ENCODE measurements around the gene PARD3B. TPM values are rescaled to one million over a fixed set of nuclear protein-coding genes. Genes with fewer than 3 reads are reported as not detected.

PARD3B gene
- total and polyA plus RNA-seq, 2 of the 4 experiments (the other 2 are of a cell fraction): 3.3 to 15.6 TPM

GRCh38 chr2:205471776-205472175 is 926.5 kb downstream of the PARD3B start:
- DNase-seq (no peak), ATAC-seq (ENCODE audit: low read depth) (no peak)
- Histone ChIP-seq H3K4me1 (ENCODE audit: control insufficient read depth, insufficient read depth, low read length) (no peaks in the 10 kb centered on the region), H3K4me3 (ENCODE audit: insufficient read depth, low read depth, low read length) (no peak overlapping the region), H3K4me2 (ENCODE audit: low read depth, low read length) (no peak overlapping the region), H3K36me3 (ENCODE audit: control insufficient read depth, insufficient read depth, low read length) (no peaks in the 10 kb centered on the region), H2AK5ac (ENCODE audit: low read depth, low read length) (no peak overlapping the region), H2AFZ (replicated peaks; ENCODE audit: low read length, poor library complexity) (no peak overlapping the region), H4K20me1 (ENCODE audit: insufficient read depth, low read length) (no peaks in the 10 kb centered on the region), H3K14ac (replicated peaks; ENCODE audit: low read depth, low read length) (no peak overlapping the region), H3K4ac (ENCODE audit: low read depth, low read length) (no peak overlapping the region), H4K5ac (ENCODE audit: low read depth, low read length) (no peak overlapping the region), H3K27ac (ENCODE audit: insufficient read depth, low read length) (no peak overlapping the region), H4K91ac (ENCODE audit: insufficient read depth, low read depth, low read length) (no peak overlapping the region), H2AK9ac (replicated peaks; ENCODE audit: low read depth, low read length, poor library complexity) (no peak overlapping the region), H2BK15ac (ENCODE audit: low read depth, low read length) (no peak overlapping the region), H3K18ac (ENCODE audit: low read depth, low read length) (no peak overlapping the region), H3K23ac (ENCODE audit: low read depth, low read length) (no peak overlapping the region), H3K56ac (ENCODE audit: extremely low read depth, insufficient read depth, low read length) (no peak overlapping the region), H2BK20ac (ENCODE audit: low read depth, low read length) (no peak overlapping the region), H2BK5ac (ENCODE audit: low read depth, low read length, poor library complexity, severe bottlenecking) (no peak overlapping the region), H3K9me1 (ENCODE audit: insufficient read depth, low read length) (no peaks in the 10 kb centered on the region), H3K9me3 (ENCODE audit: control insufficient read depth, insufficient read depth, low read length) (no peaks in the 10 kb centered on the region), H4K8ac (ENCODE audit: low read depth in 2 of 2, low read length in 2 of 2) (no peak overlapping the region), H3K9ac (ENCODE audit: low read depth, low read length) (no peak overlapping the region), H2BK120ac (ENCODE audit: low read depth, low read length) (no peak overlapping the region), H3K79me1 (ENCODE audit: low read depth in 1 of 2, low read length in 2 of 2) (no peaks in the 10 kb centered on the region), H3K27me3 (ENCODE audit: control insufficient read depth, insufficient read depth, low read length) (no peaks in the 10 kb centered on the region)
- ChIA-PET POLR2A (ENCODE audit: unreplicated experiment) (no interaction called here), CTCF (no interaction called here)
- dilution Hi-C loops (cut with HindIII; ENCODE audit: low sequenced_read_pairs, unreplicated experiment) (no loop called here), in situ Hi-C loops (cut with MboI; ENCODE audit: low sequenced_read_pairs) (no loop called here), intact Hi-C loops (cut with micrococcal nuclease) (no loop called here)
- WGBS, 2 experiments (ENCODE audit: extremely low coverage in 2 of 2, insufficient read length in 1 of 2): no CpG with 5 or more reads among the region's 2 CpGs
- no TSS peak for BruUV-seq (replicated peaks)
- TF ChIP-seq ELK1 (IDR thresholded peaks at IDR 0.05; ENCODE audit: borderline replicate concordance, low read depth, low read length) (no peak), RFX5 (IDR thresholded peaks at IDR 0.05; ENCODE audit: low read depth, low read length) (no peak), NFE2L2 (IDR thresholded peaks at IDR 0.05; ENCODE audit: low read depth, low read length) (no peak), SMC3 (IDR thresholded peaks at IDR 0.05; ENCODE audit: low read depth, low read length) (no peak), RAD21 (IDR thresholded peaks at IDR 0.05; ENCODE audit: low read length) (no peak), CEBPB (IDR thresholded peaks at IDR 0.05; ENCODE audit: low read depth, low read length) (no peak), MAFK (IDR thresholded peaks at IDR 0.05; ENCODE audit: low read depth, low read length) (no peak), FOS (IDR thresholded peaks at IDR 0.05; ENCODE audit: low read depth, low read length) (no peak), USF2 (IDR thresholded peaks at IDR 0.05; ENCODE audit: low read depth, low read length) (no peak)
